Stimulated activated naive CD8-positive, alpha-beta T cell treated with anti-CD3 and anti-CD28 coated beads, Interleukin-15, amount 100 ng/mL, for 72 hours (primary cell): ENCODE data around the gene ABCB8.
"Not testable (repeated sequence)": the region's sequence is repeated elsewhere in the genome, so short reads cannot be mapped to it uniquely, and the experiment has no call there.

Experiments
- ATAC-seq: fragments of 150-1000 bp; cut with Tn5 transposase; 2 replicates; pipeline ENCODE4 v1.10.0; 2021; ENCODE audit warnings: mild to moderate bottlenecking, moderate library complexity
- DNase-seq, 2 donors: peaks; one replicate each; pipeline ENCODE4 v3.0.0; 2021 to 2022
- H3K27ac Mint-ChIP-seq, 2 donors: one replicate each; pipeline ENCODE4 v1.8.0; 2022; ENCODE audit warnings: mild to moderate bottlenecking in 2 of 2, mixed read lengths in 2 of 2, moderate library complexity in 2 of 2
- H3K27me3 Mint-ChIP-seq: one replicate; pipeline ENCODE4 v1.8.0; 2022; ENCODE audit warnings: mixed read lengths
- H3K4me1 Mint-ChIP-seq: one replicate; pipeline ENCODE4 v1.8.0; 2022; ENCODE audit warnings: mild to moderate bottlenecking, mixed read lengths
- H3K4me3 Mint-ChIP-seq, 2 donors: one replicate each; pipeline ENCODE4 v1.8.0; 2022; ENCODE audit warnings: mild to moderate bottlenecking in 2 of 2, mixed read lengths in 2 of 2, moderate library complexity in 1 of 2
- H3K9me3 Mint-ChIP-seq, 2 donors: one replicate each; pipeline ENCODE4 v1.8.0; 2022; ENCODE audit warnings: mixed read lengths in 2 of 2

ABCB8 gene

DNA sequence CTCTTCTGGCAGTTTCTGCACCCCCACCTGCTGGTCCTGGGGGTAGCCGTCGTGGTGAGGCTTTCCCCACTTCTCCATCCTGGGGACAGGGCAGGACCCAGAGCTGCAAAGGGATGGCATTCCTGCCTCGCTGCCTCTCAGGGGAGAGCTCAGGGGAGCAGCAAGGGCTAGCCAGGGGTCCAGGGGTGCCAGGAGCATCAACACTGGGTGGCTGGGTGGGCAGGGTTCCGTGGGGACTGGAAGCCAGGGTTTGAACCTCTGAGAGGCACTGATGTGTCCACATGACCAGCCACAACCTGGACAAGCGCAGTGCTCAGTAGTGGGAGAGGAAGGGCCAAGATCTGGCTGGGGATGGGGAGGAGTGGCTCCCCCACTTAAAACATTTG is 5.6 kb downstream of the ABCB8 start:
- Mint-ChIP-seq H3K27me3 (no peaks in the 10 kb centered on the region), H3K27ac (no peak overlapping the region), H3K4me3 (no peak overlapping the region), H3K9me3 (no peaks in the 10 kb centered on the region), H3K4me1 (peaks cover 26% of the 10 kb centered on the region)
- DNase-seq (no peak), ATAC-seq (no peak)

DNA sequence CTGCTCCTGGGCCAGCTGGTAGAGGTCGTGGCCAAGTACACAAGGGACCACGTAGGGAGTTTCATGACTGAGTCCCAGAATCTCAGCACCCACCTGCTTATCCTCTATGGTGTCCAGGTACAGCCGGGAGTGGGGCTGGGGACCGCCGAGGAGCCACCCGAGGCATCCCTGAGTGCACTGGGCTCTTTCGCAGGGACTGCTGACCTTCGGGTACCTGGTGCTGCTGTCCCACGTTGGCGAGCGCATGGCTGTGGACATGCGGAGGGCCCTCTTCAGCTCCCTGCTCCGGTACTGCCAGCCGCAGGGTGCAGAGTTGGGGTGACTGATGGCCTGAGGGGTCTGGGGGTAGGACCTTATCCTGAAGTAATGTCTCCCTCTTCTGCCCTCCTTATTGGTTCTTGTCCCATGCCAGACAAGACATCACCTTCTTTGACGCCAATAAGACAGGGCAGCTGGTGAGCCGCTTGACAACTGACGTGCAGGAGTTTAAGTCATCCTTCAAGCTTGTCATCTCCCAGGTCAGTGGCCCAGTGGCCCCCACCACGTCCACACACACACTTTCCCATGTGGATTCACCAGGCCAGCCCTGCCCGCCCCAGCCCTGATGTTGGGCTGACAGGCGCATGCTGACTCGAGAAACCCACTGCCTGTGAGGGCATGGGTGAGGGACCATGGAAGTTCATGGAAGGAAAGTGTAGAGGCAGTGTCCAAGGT is 6.2 kb downstream of the ABCB8 start:
- Mint-ChIP-seq H3K4me1 (peaks cover 26% of the 10 kb centered on the region), H3K9me3 (no peaks in the 10 kb centered on the region), H3K4me3 (no peak overlapping the region), H3K27ac (no peak overlapping the region), H3K27me3 (no peaks in the 10 kb centered on the region)
- ATAC-seq (no peak), DNase-seq (no peak)

DNA sequence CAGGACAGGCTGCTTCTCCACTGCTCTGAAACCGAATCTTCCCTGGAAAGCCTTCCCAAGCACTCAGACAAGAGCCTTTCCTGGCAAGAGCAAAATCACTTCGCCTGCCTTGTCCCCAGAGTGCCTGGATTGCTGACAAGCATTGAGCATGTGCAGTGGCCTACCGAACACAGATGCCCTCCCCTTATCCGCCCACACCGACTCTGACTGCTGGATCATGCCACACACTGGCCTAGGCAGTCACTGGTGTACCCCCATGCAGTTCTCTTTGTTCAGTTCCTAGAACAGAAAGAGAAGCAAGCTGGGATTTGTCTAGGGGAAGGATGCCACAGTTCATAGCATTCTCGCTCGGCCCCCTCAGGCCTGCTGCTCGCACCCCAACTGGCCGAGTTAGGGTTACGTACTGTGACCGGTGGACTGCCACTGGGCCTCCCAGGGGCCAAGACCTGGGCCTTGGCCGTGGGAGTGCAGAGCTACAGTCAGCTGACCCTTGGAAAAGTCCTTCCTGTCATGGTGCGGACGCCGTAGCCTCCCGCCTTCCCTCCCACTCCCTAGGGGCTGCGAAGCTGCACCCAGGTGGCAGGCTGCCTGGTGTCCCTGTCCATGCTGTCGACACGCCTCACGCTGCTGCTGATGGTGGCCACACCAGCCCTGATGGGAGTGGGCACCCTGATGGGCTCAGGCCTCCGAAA is 6.9 kb downstream of the ABCB8 start:
- no peak overlapping the region for H3K27ac Mint-ChIP-seq
- no peaks in the 10 kb centered on the region for H3K9me3 Mint-ChIP-seq
- no peak overlapping the region for H3K4me3 Mint-ChIP-seq
- ATAC-seq (no peak), DNase-seq (no peak)
- peaks cover 26% of the 10 kb centered on the region for H3K4me1 Mint-ChIP-seq
- no peaks in the 10 kb centered on the region for H3K27me3 Mint-ChIP-seq

- no peak for ATAC-seq
- Mint-ChIP-seq H3K4me1 (peaks cover 28% of the 10 kb centered on the region), H3K27me3 (no peaks in the 10 kb centered on the region), H3K9me3 (no peaks in the 10 kb centered on the region), H3K27ac (no peak overlapping the region), H3K4me3 (no peak overlapping the region)
- DNase-seq: no peak
Observed at GRCh38 chr7:151035902-151036301, 7.7 kb downstream of the ABCB8 start.

DNA sequence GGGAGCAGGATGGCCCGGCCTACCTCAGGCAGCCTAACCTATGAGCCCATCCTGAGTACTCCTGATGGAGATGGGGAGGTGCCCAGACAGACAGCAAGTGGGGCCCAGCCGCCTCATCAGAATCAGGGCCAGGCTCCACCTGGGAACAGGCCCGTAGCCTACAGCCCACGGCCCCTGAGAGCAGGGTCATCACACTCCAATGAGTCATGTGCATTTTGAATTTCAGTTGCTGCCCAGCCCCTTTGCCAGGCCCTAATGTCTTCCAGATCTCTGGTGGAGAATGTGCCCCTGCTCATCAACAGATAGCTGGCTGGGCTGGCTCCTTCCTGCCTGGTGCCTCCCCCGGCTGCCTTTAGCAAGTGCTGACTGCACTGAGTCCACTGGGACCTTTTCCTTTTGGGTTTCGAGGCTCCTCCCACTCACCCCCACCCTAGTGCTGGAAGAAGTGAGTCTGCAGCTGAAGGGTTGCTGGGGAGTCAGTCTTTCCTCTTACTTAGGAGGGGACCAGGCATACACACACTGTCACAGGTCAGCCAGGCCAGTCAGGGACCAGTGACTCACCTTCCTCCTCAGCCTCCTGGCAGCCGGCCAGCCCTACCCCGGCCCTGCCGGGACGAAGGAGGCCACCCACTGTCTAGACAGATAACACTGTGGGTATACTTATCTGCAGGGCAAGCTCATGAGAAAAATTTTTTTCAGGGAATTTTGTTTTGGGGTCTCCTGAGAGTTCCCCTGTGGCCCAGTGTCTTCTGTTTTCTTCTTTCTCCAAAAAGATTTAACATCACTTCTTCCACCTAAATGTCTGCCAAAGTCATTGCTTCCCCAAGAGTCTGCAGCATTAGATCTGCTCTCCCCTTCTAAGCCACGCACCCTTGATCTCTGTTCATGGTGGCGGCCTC is 10.9 kb downstream of the ABCB8 start:
- ATAC-seq (peak; percentile 85), DNase-seq (peak; percentile 61 to 74)
- Mint-ChIP-seq H3K27ac (peak overlapping the region; percentile 38 to 94), H3K9me3 (no peaks in the 10 kb centered on the region), H3K4me3 (peak overlapping the region; percentile 2 to 59), H3K27me3 (no peaks in the 10 kb centered on the region), H3K4me1 (peaks cover 22% of the 10 kb centered on the region)

DNA sequence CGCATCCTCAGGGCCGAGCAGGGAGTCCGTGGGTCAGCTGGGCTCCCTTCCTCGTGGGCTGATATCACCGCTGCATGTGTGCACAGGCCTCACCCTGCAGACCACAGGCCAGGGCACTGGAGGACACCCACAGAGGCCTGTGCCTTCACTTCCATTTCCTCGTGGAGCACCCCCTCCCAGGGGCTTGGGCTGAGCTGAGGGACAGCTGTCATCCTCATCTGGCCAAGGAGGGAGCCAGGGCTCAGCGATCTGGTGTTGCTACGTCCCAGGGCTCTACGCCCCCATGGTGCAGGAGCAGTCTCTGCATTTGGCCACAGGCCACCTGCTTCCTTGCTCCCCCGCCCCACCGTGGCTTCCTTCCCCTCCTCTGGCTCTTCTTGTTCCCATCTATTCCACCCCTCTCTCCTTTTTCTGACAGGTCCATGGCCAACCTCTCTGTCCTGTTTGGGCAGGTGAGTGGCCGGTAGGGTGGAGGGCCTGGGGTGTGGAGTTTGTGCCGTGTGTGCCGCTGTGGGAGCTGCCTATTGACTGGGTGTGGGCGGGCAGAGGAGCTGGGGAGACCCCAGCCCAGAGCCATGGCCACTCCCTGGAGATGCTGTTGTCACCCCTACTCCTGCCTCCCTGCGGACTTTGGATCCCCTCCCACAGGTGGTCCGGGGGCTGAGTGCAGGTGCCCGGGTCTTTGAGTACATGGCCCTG is 11.7 kb downstream of the ABCB8 start:
- DNase-seq (no peak), ATAC-seq (no peak)
- H3K4me1 Mint-ChIP-seq: peaks cover 22% of the 10 kb centered on the region
- H3K27me3 Mint-ChIP-seq: no peaks in the 10 kb centered on the region
- H3K4me3 Mint-ChIP-seq: no peak overlapping the region
- H3K9me3 Mint-ChIP-seq: no peaks in the 10 kb centered on the region
- peak overlapping the region in 1 of 2 donors; percentile 42 for H3K27ac Mint-ChIP-seq

DNA sequence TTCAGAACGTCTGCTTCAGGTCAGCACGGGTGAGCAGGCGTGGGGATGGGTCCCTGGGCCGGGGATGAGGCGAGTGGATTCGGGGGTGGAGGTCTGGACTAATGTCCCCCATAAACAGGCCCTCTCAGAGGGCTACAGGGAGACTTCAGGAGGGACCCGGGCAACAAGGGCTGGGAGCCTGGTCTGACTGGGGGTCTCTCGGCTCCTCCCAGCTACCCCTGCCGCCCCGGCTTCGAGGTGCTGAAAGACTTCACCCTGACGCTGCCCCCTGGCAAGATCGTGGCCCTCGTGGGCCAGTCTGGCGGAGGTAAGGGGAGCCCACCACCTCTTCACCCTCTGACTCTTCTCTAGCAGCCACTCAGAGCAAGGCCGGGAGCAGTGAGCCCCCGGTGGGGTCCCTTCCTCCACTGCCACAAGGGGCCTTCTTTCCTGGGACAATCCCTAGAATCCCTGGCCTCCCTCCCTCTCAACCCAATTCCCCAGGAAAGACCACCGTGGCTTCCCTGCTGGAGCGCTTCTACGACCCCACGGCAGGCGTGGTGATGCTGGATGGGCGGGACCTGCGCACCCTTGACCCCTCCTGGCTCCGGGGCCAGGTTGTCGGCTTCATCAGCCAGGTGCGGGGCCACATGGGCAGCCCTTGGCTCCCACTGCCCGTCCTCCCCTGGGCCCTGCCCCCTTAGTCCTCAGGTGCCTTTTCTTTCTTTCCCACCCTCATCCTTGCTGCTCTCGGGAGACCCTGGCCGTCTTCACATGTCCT is 12.5 kb downstream of the ABCB8 start:
- DNase-seq: no peak
- peak overlapping the region in 1 of 2 donors; percentile 42 for H3K27ac Mint-ChIP-seq
- no peak for ATAC-seq
- no peaks in the 10 kb centered on the region for H3K27me3 Mint-ChIP-seq
- H3K4me1 Mint-ChIP-seq: peaks cover 22% of the 10 kb centered on the region
- no peak overlapping the region for H3K4me3 Mint-ChIP-seq
- H3K9me3 Mint-ChIP-seq: no peaks in the 10 kb centered on the region

- not testable (repeated sequence) for H3K27me3 Mint-ChIP-seq, DNase-seq, H3K4me3 Mint-ChIP-seq, H3K9me3 Mint-ChIP-seq, H3K27ac Mint-ChIP-seq
- peaks cover 24% of the 10 kb centered on the region for H3K4me1 Mint-ChIP-seq
- peak; percentile 44 for ATAC-seq
Observed at GRCh38 chr7:151043449-151043848, 15.2 kb downstream of the ABCB8 start.

DNA sequence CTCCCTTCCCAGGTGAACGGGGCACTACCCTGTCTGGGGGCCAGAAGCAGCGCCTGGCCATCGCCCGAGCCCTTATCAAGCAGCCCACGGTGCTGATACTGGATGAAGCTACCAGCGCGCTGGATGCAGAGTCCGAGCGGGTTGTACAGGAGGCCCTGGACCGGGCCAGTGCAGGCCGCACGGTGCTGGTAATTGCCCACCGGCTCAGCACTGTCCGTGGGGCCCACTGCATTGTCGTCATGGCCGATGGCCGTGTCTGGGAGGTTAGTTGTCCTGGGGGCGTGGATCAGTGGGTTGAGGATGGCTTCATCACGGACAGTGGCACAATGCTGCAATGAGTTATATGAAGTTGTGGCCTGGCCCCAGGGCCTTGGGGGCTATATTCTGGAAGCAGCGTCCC is 15.7 kb downstream of the ABCB8 start:
- H3K27ac Mint-ChIP-seq: no peak overlapping the region
- no peaks in the 10 kb centered on the region for H3K9me3 Mint-ChIP-seq
- ATAC-seq (no peak), DNase-seq (no peak)
- no peak overlapping the region for H3K4me3 Mint-ChIP-seq
- H3K27me3 Mint-ChIP-seq: no peaks in the 10 kb centered on the region
- peaks cover 19% of the 10 kb centered on the region for H3K4me1 Mint-ChIP-seq

GRCh38 chr7:151045262-151045661 is 17.0 kb downstream of the ABCB8 start:
- no peaks in the 10 kb centered on the region for H3K9me3 Mint-ChIP-seq
- H3K27me3 Mint-ChIP-seq: peaks cover 6% of the 10 kb centered on the region
- H3K4me3 Mint-ChIP-seq: no peak overlapping the region
- H3K27ac Mint-ChIP-seq: peak overlapping the region in 1 of 2 donors; percentile 34
- DNase-seq: no peak
- H3K4me1 Mint-ChIP-seq: peaks cover 6% of the 10 kb centered on the region
- ATAC-seq: no peak

- peaks cover 10% of the 10 kb centered on the region for H3K27me3 Mint-ChIP-seq
- H3K27ac Mint-ChIP-seq: no peak overlapping the region
- peaks cover 5% of the 10 kb centered on the region for H3K4me1 Mint-ChIP-seq
- H3K4me3 Mint-ChIP-seq: no peak overlapping the region
- no peaks in the 10 kb centered on the region for H3K9me3 Mint-ChIP-seq
- DNase-seq: no peak
- ATAC-seq: no peak
Observed at GRCh38 chr7:151045967-151046366, 17.7 kb downstream of the ABCB8 start.

DNA sequence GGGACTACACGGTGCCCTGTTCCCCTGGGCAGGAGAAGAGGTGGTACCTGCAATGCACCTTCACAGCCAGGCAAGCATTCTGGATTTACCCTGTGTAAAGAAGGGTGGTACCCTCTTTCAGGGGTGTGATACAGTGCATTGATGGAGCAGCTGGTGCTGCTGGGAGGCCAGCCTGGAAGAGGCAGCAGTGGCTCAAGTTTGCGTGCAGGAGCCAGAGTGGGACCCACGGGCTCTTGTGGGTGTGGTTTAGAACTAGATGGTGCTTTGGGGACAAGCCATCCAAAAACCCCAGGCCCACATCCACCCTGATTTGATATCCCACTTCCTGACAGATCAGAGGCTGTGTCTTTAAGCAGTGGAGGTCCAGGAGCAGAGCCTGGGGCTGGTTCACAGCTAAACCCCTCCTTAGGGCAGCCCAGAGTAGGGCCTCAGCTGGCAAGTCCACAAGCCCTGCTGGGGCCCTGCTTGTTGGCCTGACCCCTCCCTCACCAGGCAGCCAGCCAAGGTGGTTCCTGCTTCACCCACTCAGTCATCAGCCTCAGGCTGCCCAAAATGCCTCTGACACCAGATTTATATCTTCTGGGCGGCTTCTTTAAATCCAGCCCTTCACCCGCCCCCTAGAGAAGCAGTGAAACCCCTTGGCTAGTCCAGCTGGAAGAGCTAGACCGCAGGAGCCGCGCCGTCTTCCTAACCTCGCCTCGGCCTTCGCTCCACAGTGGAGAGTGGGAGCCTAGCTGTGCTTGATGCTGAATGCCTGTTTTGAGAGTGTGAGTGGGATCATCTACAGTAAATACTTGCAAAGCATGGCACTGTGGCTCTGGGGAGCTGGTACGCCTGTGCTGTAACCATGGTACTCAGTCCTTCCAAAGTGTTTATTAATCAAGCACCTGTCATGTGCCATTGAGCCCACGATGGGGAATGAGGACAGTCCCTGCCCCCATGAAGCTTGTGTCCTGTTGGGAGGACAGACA is 18.6 kb downstream of the ABCB8 start:
- no peak for DNase-seq
- H3K27me3 Mint-ChIP-seq: peaks cover 10% of the 10 kb centered on the region
- H3K4me3 Mint-ChIP-seq: no peak overlapping the region

GRCh38 chr7:151047976-151048815 is 19.9 kb downstream of the ABCB8 start, which contains the start of gene ASIC3:
Gene ASIC3, plus strand, starts transcription at chr7:151048531. Its CDS starts 355 bp downstream, at chr7:151048886.
- no peak within 1 kb of the TSS for H3K4me3 Mint-ChIP-seq
- no peak within 1 kb of the TSS for H3K27ac Mint-ChIP-seq
- peaks cover 10% of the 10 kb centered on the region for H3K27me3 Mint-ChIP-seq
- H3K9me3 Mint-ChIP-seq: no peaks in the 10 kb centered on the region
- H3K4me1 Mint-ChIP-seq: peaks cover 11% of the 10 kb centered on the region
- ATAC-seq (no peak), DNase-seq (no peak)

More for the DNA sequence above, 18.6 kb downstream of the ABCB8 start:
- Mint-ChIP-seq H3K9me3 (no peaks in the 10 kb centered on the region), H3K27ac (no peak overlapping the region), H3K4me1 (peaks cover 10% of the 10 kb centered on the region)
- ATAC-seq: no peak
